T-helper 17 cell (primary cell): ENCODE measurements around the gene ZBED1. TPM values are rescaled to one million over a fixed set of nuclear protein-coding genes. Genes with fewer than 3 reads are reported as not detected.
A peak's percentile ranks its signal among the peaks of the same experiment; 100 is the strongest.

ENCODE experiments used
- ATAC-seq: fragments of 150-1000 bp; cut with Tn5 transposase; 2 replicates; pipeline ENCODE4 v1.10.0; 2021; ENCODE audit warnings: mild to moderate bottlenecking, moderate library complexity
- DNase-seq, 3 donors: peaks; one replicate each; pipeline versions ENCODE4 v3.0.0 to v3.0.0-alpha.2; 2020 to 2021
- H3K9me3 ChIP-seq: one replicate; pipeline ENCODE4 v1.7.0; 2013; ENCODE audit warnings: low read length, mild to moderate bottlenecking; ENCODE audit not compliant: control insufficient read depth, poor library complexity, severe bottlenecking
- H3K27ac Mint-ChIP-seq: one replicate; pipeline ENCODE4 v1.8.0; 2022; ENCODE audit warnings: mild to moderate bottlenecking, moderate library complexity, mixed read lengths
- H3K27me3 Mint-ChIP-seq: one replicate; pipeline ENCODE4 v1.8.0; 2022; ENCODE audit warnings: mixed read lengths
- H3K36me3 Mint-ChIP-seq: one replicate; pipeline ENCODE4 v1.8.0; 2022; ENCODE audit warnings: low read depth, mixed read lengths
- H3K4me1 Mint-ChIP-seq: one replicate; pipeline ENCODE4 v1.8.0; 2022; ENCODE audit warnings: mild to moderate bottlenecking, mixed read lengths
- H3K4me3 Mint-ChIP-seq: one replicate; pipeline ENCODE4 v1.8.0; 2022; ENCODE audit warnings: mild to moderate bottlenecking, moderate library complexity, mixed read lengths
- total RNA-seq, 4 donors: library from RNA in 2 of 4; stranded (reverse) in 2 of 4; gene quantifications; one replicate each; pipeline ENCODE4 v1.2.3 and lab custom pipeline; 2022 to 2026

ZBED1 gene
- total RNA-seq (10 to 100 TPM; 19.8 to 19.9 TPM), total RNA-seq (lab: John Stamatoyannopoulos, UW) (36.9 to 59.4 reads per million in 2 donors)

GRCh38 chrX:2500803-2501558, at the start of gene ZBED1, which contains the start of gene DHRSX:
Gene ZBED1, minus strand, starts transcription at chrX:2500976. Its CDS starts 10,257 bp downstream, at chrX:2490719.
Gene DHRSX, minus strand, starts transcription at chrX:2500976. Its CDS starts 51 bp downstream, at chrX:2500925.
- peak within 1 kb of the TSS; percentile 83 for H3K4me3 Mint-ChIP-seq
- H3K27ac Mint-ChIP-seq: peak within 1 kb of the TSS; percentile 78
- no peaks in the 10 kb centered on the region for H3K9me3 ChIP-seq
- H3K4me1 Mint-ChIP-seq: peaks cover 19% of the 10 kb centered on the region
- ATAC-seq (peak; percentile 79), DNase-seq (peak; percentile 22 to 36 (median 33))
- no peaks in the 10 kb centered on the region for H3K27me3 Mint-ChIP-seq
- H3K36me3 Mint-ChIP-seq: no peaks in the 10 kb centered on the region

GRCh38 chrX:2549876-2550275, 49.1 kb upstream of the ZBED1 start:
- Mint-ChIP-seq H3K27ac (no peak overlapping the region), H3K4me3 (no peak overlapping the region), H3K36me3 (no peaks in the 10 kb centered on the region), H3K4me1 (no peaks in the 10 kb centered on the region), H3K27me3 (peaks cover 13% of the 10 kb centered on the region)
- ATAC-seq: no peak
- peaks cover 4% of the 10 kb centered on the region for H3K9me3 ChIP-seq
- DNase-seq: no peak

GRCh38 chrX:2548711-2549423, 48.1 kb upstream of the ZBED1 start:
- peaks cover 22% of the 10 kb centered on the region for H3K27me3 Mint-ChIP-seq
- H3K27ac Mint-ChIP-seq: no peak overlapping the region
- H3K4me3 Mint-ChIP-seq: no peak overlapping the region
- H3K4me1 Mint-ChIP-seq: no peaks in the 10 kb centered on the region
- ATAC-seq (no peak), DNase-seq (no peak)
- no peaks in the 10 kb centered on the region for H3K36me3 Mint-ChIP-seq
- no peaks in the 10 kb centered on the region for H3K9me3 ChIP-seq

- H3K36me3 Mint-ChIP-seq: no peaks in the 10 kb centered on the region
- H3K27ac Mint-ChIP-seq: no peak overlapping the region
- H3K4me3 Mint-ChIP-seq: no peak overlapping the region
- H3K27me3 Mint-ChIP-seq: peaks cover 30% of the 10 kb centered on the region
- DNase-seq: no peak
- no peak for ATAC-seq
- no peaks in the 10 kb centered on the region for H3K9me3 ChIP-seq
- H3K4me1 Mint-ChIP-seq: no peaks in the 10 kb centered on the region
Observed at GRCh38 chrX:2547736-2548135, 47.0 kb upstream of the ZBED1 start.

- H3K9me3 ChIP-seq: no peaks in the 10 kb centered on the region
- no peak for ATAC-seq
- Mint-ChIP-seq H3K27me3 (peaks cover 37% of the 10 kb centered on the region), H3K36me3 (no peaks in the 10 kb centered on the region), H3K4me1 (no peaks in the 10 kb centered on the region), H3K27ac (no peak overlapping the region), H3K4me3 (no peak overlapping the region)
- DNase-seq: no peak
Observed at GRCh38 chrX:2546496-2546895, 45.7 kb upstream of the ZBED1 start.

- peaks cover 31% of the 10 kb centered on the region for H3K27me3 Mint-ChIP-seq
Observed at GRCh38 chrX:2545144-2545543, 44.4 kb upstream of the ZBED1 start.

GRCh38 chrX:2542826-2543521, 42.2 kb upstream of the ZBED1 start:
- no peak for ATAC-seq
- Mint-ChIP-seq H3K36me3 (no peaks in the 10 kb centered on the region), H3K4me3 (no peak overlapping the region), H3K4me1 (no peaks in the 10 kb centered on the region), H3K27ac (no peak overlapping the region), H3K27me3 (peaks cover 33% of the 10 kb centered on the region)
- no peak for DNase-seq
- no peaks in the 10 kb centered on the region for H3K9me3 ChIP-seq

More at GRCh38 chrX:2545144-2545543, 44.4 kb upstream of the ZBED1 start:
- DNase-seq: no peak
- H3K4me3 Mint-ChIP-seq: no peak overlapping the region
- no peaks in the 10 kb centered on the region for H3K36me3 Mint-ChIP-seq
- ATAC-seq: no peak
- H3K9me3 ChIP-seq: no peaks in the 10 kb centered on the region
- H3K27ac Mint-ChIP-seq: no peak overlapping the region
- no peaks in the 10 kb centered on the region for H3K4me1 Mint-ChIP-seq

- H3K36me3 Mint-ChIP-seq: no peaks in the 10 kb centered on the region
- no peaks in the 10 kb centered on the region for H3K4me1 Mint-ChIP-seq
- ATAC-seq (no peak), DNase-seq (no peak)
- peaks cover 45% of the 10 kb centered on the region for H3K27me3 Mint-ChIP-seq
- H3K27ac Mint-ChIP-seq: no peak overlapping the region
- H3K4me3 Mint-ChIP-seq: no peak overlapping the region
- H3K9me3 ChIP-seq: no peaks in the 10 kb centered on the region
Observed at GRCh38 chrX:2541603-2542002, 40.8 kb upstream of the ZBED1 start.

- H3K27ac Mint-ChIP-seq: no peak overlapping the region
- no peaks in the 10 kb centered on the region for H3K4me1 Mint-ChIP-seq
- peaks cover 45% of the 10 kb centered on the region for H3K27me3 Mint-ChIP-seq
- ATAC-seq: no peak
- H3K9me3 ChIP-seq: no peaks in the 10 kb centered on the region
- H3K4me3 Mint-ChIP-seq: no peak overlapping the region
- no peaks in the 10 kb centered on the region for H3K36me3 Mint-ChIP-seq
- no peak for DNase-seq
Observed at GRCh38 chrX:2540426-2540947, 39.7 kb upstream of the ZBED1 start.

- Mint-ChIP-seq H3K27ac (no peak overlapping the region), H3K4me1 (no peaks in the 10 kb centered on the region), H3K36me3 (no peaks in the 10 kb centered on the region), H3K27me3 (peaks cover 43% of the 10 kb centered on the region), H3K4me3 (no peak overlapping the region)
- DNase-seq (no peak), ATAC-seq (no peak)
- no peaks in the 10 kb centered on the region for H3K9me3 ChIP-seq
Observed at GRCh38 chrX:2539586-2539985, 38.8 kb upstream of the ZBED1 start.

GRCh38 chrX:2538031-2538757, 37.4 kb upstream of the ZBED1 start:
- ATAC-seq (no peak), DNase-seq (no peak)
- H3K4me1 Mint-ChIP-seq: no peaks in the 10 kb centered on the region
- no peaks in the 10 kb centered on the region for H3K36me3 Mint-ChIP-seq
- H3K27ac Mint-ChIP-seq: no peak overlapping the region
- no peaks in the 10 kb centered on the region for H3K9me3 ChIP-seq
- H3K4me3 Mint-ChIP-seq: no peak overlapping the region
- peaks cover 29% of the 10 kb centered on the region for H3K27me3 Mint-ChIP-seq

- Mint-ChIP-seq H3K4me3 (no peak overlapping the region), H3K27me3 (peaks cover 24% of the 10 kb centered on the region), H3K27ac (no peak overlapping the region), H3K36me3 (no peaks in the 10 kb centered on the region), H3K4me1 (no peaks in the 10 kb centered on the region)
- ATAC-seq: no peak
- DNase-seq: no peak
- H3K9me3 ChIP-seq: no peaks in the 10 kb centered on the region
Observed at GRCh38 chrX:2536974-2537373, 36.2 kb upstream of the ZBED1 start.
